Measurements from ENCODE around the gene SUPT5H. TPM values are rescaled to one million over a fixed set of nuclear protein-coding genes. Genes with fewer than 3 reads are reported as not detected.
A peak's percentile ranks its signal among the peaks of the same experiment; 100 is the strongest.

SUPT5H gene
- total and polyA plus RNA-seq, 2 of the 13 experiments (the other 11 are each of a cell fraction or from before 2014, with no cell fraction given) = 48.2 to 51.7 TPM

GRCh38 chr19:39411081-39411831 is 34.1 kb upstream of the SUPT5H start (continued):
- TF ChIP-seq REL (CRISPR knock-in tag; conservative IDR thresholded peaks at IDR 0.05) = no peak
- no peak for TF ChIP-seq ZFP36L1 (CRISPR knock-in tag; IDR thresholded peaks at IDR 0.05)
- TF ChIP-seq ZNF597 (CRISPR knock-in tag; IDR thresholded peaks at IDR 0.05) = no peak
- TF ChIP-seq YY1 (IDR thresholded peaks at IDR 0.05; ENCODE audit: insufficient read depth, insufficient replicate concordance, low read depth, low read length) = peak; percentile 53
- TF ChIP-seq NR2F2 (IDR thresholded peaks at IDR 0.05; ENCODE audit: borderline replicate concordance, low read depth) = peak; percentile 69; the same call in 1 of the 2 replicates
- TF ChIP-seq ZFP62 (CRISPR knock-in tag; IDR thresholded peaks at IDR 0.05) = no peak
- TF ChIP-seq NCOR1 (IDR thresholded peaks at IDR 0.05; ENCODE audit: borderline replicate concordance, low read length) = peak; percentile 80
- no peak for TF ChIP-seq JUN (CRISPR knock-in tag; IDR thresholded peaks at IDR 0.05)
- no peak; the same call in 1 of the 2 replicates for TF ChIP-seq ZBTB38 (CRISPR knock-in tag; IDR thresholded peaks at IDR 0.05)
- no peak for TF ChIP-seq SP140L (CRISPR knock-in tag; IDR thresholded peaks at IDR 0.05; ENCODE audit: borderline replicate concordance)
- no peak for TF ChIP-seq ZNF354B (CRISPR knock-in tag; IDR thresholded peaks at IDR 0.05)
- TF ChIP-seq ONECUT2 (CRISPR knock-in tag; IDR thresholded peaks at IDR 0.05) = no peak
- TF ChIP-seq ZMAT3 (CRISPR knock-in tag; conservative IDR thresholded peaks at IDR 0.05) = 0 out of 2 replicates have a peak, but pooled peaks have one; percentile 20
- TF ChIP-seq SKIL (CRISPR knock-in tag; IDR thresholded peaks at IDR 0.05; ENCODE audit: borderline replicate concordance) = peak; percentile 74; the same call in 1 of the 2 replicates
- peak; percentile 59; the same call in 1 of the 2 replicates for TF ChIP-seq TRIM24 (CRISPR knock-in tag; IDR thresholded peaks at IDR 0.05)
- peak; percentile 51; the same call in 1 of the 2 replicates for TF ChIP-seq SP5 (CRISPR knock-in tag; IDR thresholded peaks at IDR 0.05; ENCODE audit: borderline replicate concordance, low read depth)
- TF ChIP-seq ZMYM3 (CRISPR knock-in tag; IDR thresholded peaks at IDR 0.05) = peak; percentile 40; the same call in 1 of the 2 replicates
- TF ChIP-seq JUND (CRISPR knock-in tag; IDR thresholded peaks at IDR 0.05) = 0 out of 2 replicates have a peak, but pooled peaks have one; percentile 7
- 0 out of 2 replicates have a peak, but pooled peaks have one; percentile 30 for TF ChIP-seq HNF1A (IDR thresholded peaks at IDR 0.05; ENCODE audit: low read depth)
- no peak for TF ChIP-seq HNF1A (CRISPR knock-in tag; IDR thresholded peaks at IDR 0.05; ENCODE audit: borderline replicate concordance)
- peak; percentile 74; the same call in 1 of the 2 replicates for TF ChIP-seq HBP1 (CRISPR knock-in tag; IDR thresholded peaks at IDR 0.05; ENCODE audit: low read depth)
